ENCODE data around the gene NME9.

DNA sequence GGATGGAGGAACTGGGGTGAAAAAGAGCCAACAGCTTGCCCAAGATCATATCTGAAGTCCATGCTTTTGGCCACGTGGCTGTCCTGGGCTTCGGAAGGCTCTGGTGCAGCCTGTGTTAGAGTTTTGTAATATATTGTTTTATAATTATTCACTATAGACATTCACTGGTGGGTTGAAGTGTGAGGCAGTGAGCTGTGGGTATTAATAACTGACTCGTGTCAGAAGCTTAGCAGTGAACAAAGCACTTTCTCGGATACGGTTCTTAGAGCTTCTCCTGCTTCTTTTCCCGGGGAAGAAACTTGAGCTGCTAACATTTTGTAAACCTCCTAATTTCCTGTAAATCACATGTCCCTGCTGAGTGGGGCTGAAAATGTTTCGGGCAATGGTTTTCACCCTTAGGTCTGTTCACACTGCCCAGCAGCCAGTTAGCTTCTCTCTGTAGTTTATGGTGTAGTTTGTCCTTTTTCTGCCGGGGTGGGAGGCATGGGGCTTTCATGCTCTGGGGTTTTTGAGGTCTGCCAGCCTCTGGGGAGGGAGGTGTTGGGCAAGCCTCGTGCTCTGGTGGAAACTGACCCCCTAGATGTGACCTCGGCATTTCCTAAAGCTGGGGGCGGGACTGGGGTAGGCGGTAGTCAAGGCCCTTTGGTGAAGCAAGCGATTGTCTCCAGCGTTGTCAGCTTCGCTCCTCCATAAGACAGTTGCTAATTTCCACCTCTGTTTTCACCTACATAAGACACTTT is 20.4 kb upstream of the NME9 start:
- TF ChIP-seq, protein P1, sequence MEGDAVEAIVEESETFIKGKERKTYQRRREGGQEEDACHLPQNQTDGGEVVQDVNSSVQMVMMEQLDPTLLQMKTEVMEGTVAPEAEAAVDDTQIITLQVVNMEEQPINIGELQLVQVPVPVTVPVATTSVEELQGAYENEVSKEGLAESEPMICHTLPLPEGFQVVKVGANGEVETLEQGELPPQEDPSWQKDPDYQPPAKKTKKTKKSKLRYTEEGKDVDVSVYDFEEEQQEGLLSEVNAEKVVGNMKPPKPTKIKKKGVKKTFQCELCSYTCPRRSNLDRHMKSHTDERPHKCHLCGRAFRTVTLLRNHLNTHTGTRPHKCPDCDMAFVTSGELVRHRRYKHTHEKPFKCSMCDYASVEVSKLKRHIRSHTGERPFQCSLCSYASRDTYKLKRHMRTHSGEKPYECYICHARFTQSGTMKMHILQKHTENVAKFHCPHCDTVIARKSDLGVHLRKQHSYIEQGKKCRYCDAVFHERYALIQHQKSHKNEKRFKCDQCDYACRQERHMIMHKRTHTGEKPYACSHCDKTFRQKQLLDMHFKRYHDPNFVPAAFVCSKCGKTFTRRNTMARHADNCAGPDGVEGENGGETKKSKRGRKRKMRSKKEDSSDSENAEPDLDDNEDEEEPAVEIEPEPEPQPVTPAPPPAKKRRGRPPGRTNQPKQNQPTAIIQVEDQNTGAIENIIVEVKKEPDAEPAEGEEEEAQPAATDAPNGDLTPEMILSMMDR (IDR thresholded peaks at IDR 0.05), result no peak
- TF ChIP-seq POLR2A (IDR thresholded peaks at IDR 0.05), result no peak

All from suprapubic skin (tissue), 3 donors.